Loucy (cell line): Measurements from ENCODE around the gene STRADB.

Experiments used
- CTCF ChIP-seq: fragments of 200-600 bp; sonication (generic); conservative IDR thresholded peaks from 2 replicates; pipeline ENCODE4 v1.5.1; 2014; ENCODE audit warnings: mild to moderate bottlenecking, antibody characterized with exemption, low read length
- EZH2phosphoT487 ChIP-seq: fragments of 200-600 bp; IDR thresholded peaks from 2 replicates; pipeline ENCODE4 v1.6.1; 2018; ENCODE audit warnings: antibody characterized with exemption, mild to moderate bottlenecking, moderate library complexity, borderline replicate concordance

- no peak for TF ChIP-seq CTCF
- no peak for TF ChIP-seq EZH2phosphoT487
Observed at GRCh38 chr2:201448701-201449100, 2.8 kb upstream of the STRADB start.
